ENCODE measurements around the gene RAB29.

DNA sequence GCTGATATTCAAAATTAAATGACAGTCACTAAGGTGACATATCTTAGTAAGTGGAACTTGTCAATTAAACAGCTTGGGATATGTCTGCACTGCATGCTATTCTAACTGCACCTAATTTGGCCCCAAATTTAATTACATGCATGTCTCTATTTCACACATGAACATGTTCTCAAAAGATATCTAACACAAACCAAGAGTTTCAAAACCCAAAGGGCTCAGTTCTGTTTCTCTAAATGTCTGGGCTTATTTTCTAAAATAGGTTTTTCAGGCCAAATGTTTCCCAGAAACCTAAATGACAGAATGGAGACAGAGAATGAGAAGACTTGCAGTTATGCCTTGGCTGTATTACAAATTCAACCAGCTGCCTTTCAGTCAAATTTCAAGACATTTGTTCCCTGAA, 11.3 kb downstream of the RAB29 start:
- TF ChIP-seq CTCF (IDR thresholded peaks at IDR 0.05) (no peak), POLR2AphosphoS5 (IDR thresholded peaks at IDR 0.05; ENCODE audit: low read depth, low read length) (no peak), SIN3A (IDR thresholded peaks at IDR 0.05; ENCODE audit: borderline replicate concordance, insufficient read depth, low read depth, low read length) (no peak)
